HEK293 (cell line): ENCODE data around the gene ABCC2.

Source experiments
- CTCF ChIA-PET: fragments of 350-600 bp; formaldehyde crosslinking; extraction: SDS; loops from one replicate; lab custom pipeline; 2021; ENCODE audit warnings: antibody characterized with exemption; lab: Yijun Ruan, JAX
- POLR2A ChIA-PET: fragments of 300-600 bp; formaldehyde crosslinking; extraction: SDS; loops from one replicate; lab custom pipeline; 2020; ENCODE audit warnings: antibody characterized with exemption, inconsistent platforms; lab: Yijun Ruan, JAX
- H3K27ac ChIP-seq: fragments of 200-500 bp; sonication (Bioruptor generic); 2 replicates; pipeline ENCODE4 v1.5.1; 2014; ENCODE audit warnings: low read depth, low read length, control low read depth, inconsistent platforms; ENCODE audit errors: extremely low read depth
- H3K36me3 ChIP-seq, 2 experiments: fragments of 200-500 bp in 1 of 2; sonication (Bioruptor generic) in 1 of 2; 1 replicate in 1 of 2; 2 replicates in 1 of 2; pipeline ENCODE4 v1.5.1; 2014 to 2017; ENCODE audit warnings: inconsistent platforms in 2 of 2, low read length in 2 of 2; ENCODE audit not compliant: control insufficient read depth in 2 of 2, insufficient read depth in 1 of 2
- H3K4me1 ChIP-seq: fragments of 200-500 bp; sonication (Bioruptor generic); 2 replicates; pipeline ENCODE4 v1.5.1; 2014; ENCODE audit warnings: mild to moderate bottlenecking, low read length, inconsistent platforms; ENCODE audit not compliant: control insufficient read depth, insufficient read depth
- H3K4me3 ChIP-seq: 2 replicates; pipeline ENCODE4 v1.5.1; 2011; ENCODE audit warnings: low read depth, mild to moderate bottlenecking, control low read depth, low read length, moderate library complexity
- H3K9me3 ChIP-seq: fragments of 200-500 bp; sonication (Bioruptor generic); 2 replicates; pipeline ENCODE4 v1.5.1; 2014; ENCODE audit warnings: low read depth, low read length, inconsistent platforms; ENCODE audit not compliant: control insufficient read depth, insufficient read depth
- PBX3 ChIP-seq: sonication (generic); formaldehyde crosslinking; IDR thresholded peaks from 2 replicates; pipeline ENCODE4 v1.8.1; 2022; ENCODE audit warnings: mild to moderate bottlenecking, moderate library complexity, missing genetic modification reagents
- PRDM1 ChIP-seq: fragments of 450-650 bp; formaldehyde crosslinking; IDR thresholded peaks from 2 replicates; pipeline ENCODE4; 2016; ENCODE audit warnings: missing biosample characterization, missing genetic modification characterization
- PRDM10 ChIP-seq: fragments of 450-650 bp; formaldehyde crosslinking; IDR thresholded peaks from 2 replicates; pipeline ENCODE4 v1.5.1; 2016; ENCODE audit warnings: missing biosample characterization, missing genetic modification characterization
- REST ChIP-seq: fragments of 450-650 bp; formaldehyde crosslinking; IDR thresholded peaks from 2 replicates; pipeline ENCODE4 v1.5.1; 2016; ENCODE audit warnings: missing biosample characterization, missing genetic modification characterization
- ZFHX2 ChIP-seq: fragments of 450-650 bp; formaldehyde crosslinking; conservative IDR thresholded peaks from 2 replicates; pipeline ENCODE4 v1.5.1; 2016; ENCODE audit warnings: missing biosample characterization, missing genetic modification characterization
- ZFP37 ChIP-seq: fragments of 450-650 bp; formaldehyde crosslinking; IDR thresholded peaks from 2 replicates; pipeline ENCODE4 v1.5.1; 2016; ENCODE audit warnings: missing biosample characterization, missing genetic modification characterization
- ZFP41 ChIP-seq: fragments of 450-650 bp; formaldehyde crosslinking; IDR thresholded peaks from 2 replicates; pipeline ENCODE4 v1.5.1; 2016; ENCODE audit warnings: missing biosample characterization, missing genetic modification characterization, borderline replicate concordance
- ZNF10 ChIP-seq: fragments of 450-650 bp; formaldehyde crosslinking; IDR thresholded peaks from 2 replicates; pipeline ENCODE4 v1.5.1; 2017; ENCODE audit warnings: missing biosample characterization, missing genetic modification characterization
- ZNF112 ChIP-seq: fragments of 450-650 bp; formaldehyde crosslinking; IDR thresholded peaks from 2 replicates; pipeline ENCODE4 v1.5.0; 2017; ENCODE audit warnings: missing biosample characterization, missing genetic modification characterization
- ZNF184 ChIP-seq: fragments of 450-650 bp; IDR thresholded peaks from 2 replicates; pipeline ENCODE4 v1.5.1; 2018; ENCODE audit warnings: missing biosample characterization, mild to moderate bottlenecking, missing genetic modification characterization
- ZNF311 ChIP-seq: fragments of 450-650 bp; formaldehyde crosslinking; IDR thresholded peaks from 2 replicates; pipeline ENCODE4 v1.5.1; 2017; ENCODE audit warnings: missing biosample characterization, missing genetic modification characterization, borderline replicate concordance
- ZNF350 ChIP-seq: fragments of 450-650 bp; formaldehyde crosslinking; IDR thresholded peaks from 2 replicates; pipeline ENCODE4 v1.5.0; 2017; ENCODE audit warnings: missing biosample characterization, mild to moderate bottlenecking, missing genetic modification characterization
- ZNF391 ChIP-seq: fragments of 450-650 bp; formaldehyde crosslinking; IDR thresholded peaks from 2 replicates; pipeline ENCODE4 v1.5.1; 2016; ENCODE audit warnings: low read depth, missing biosample characterization, missing genetic modification characterization, borderline replicate concordance
- ZNF513 ChIP-seq: fragments of 450-650 bp; IDR thresholded peaks from 2 replicates; pipeline ENCODE4 v1.5.1; 2018; ENCODE audit warnings: missing biosample characterization, missing genetic modification characterization
- ZNF521 ChIP-seq: fragments of 450-650 bp; formaldehyde crosslinking; IDR thresholded peaks from 2 replicates; pipeline ENCODE4 v1.5.1; 2017; ENCODE audit warnings: missing biosample characterization, mild to moderate bottlenecking, missing genetic modification characterization
- ZNF530 ChIP-seq: fragments of 450-650 bp; formaldehyde crosslinking; IDR thresholded peaks from 2 replicates; pipeline ENCODE4 v1.5.1; 2016; ENCODE audit warnings: low read depth, missing biosample characterization, missing genetic modification characterization
- ZNF701 ChIP-seq: fragments of 450-650 bp; formaldehyde crosslinking; IDR thresholded peaks from 2 replicates; pipeline ENCODE4 v1.5.1; 2016; ENCODE audit warnings: missing biosample characterization, missing genetic modification characterization
- ZNF707 ChIP-seq: fragments of 450-650 bp; formaldehyde crosslinking; IDR thresholded peaks from 2 replicates; pipeline ENCODE4 v1.5.1; 2016; ENCODE audit warnings: missing biosample characterization, missing genetic modification characterization
- ZSCAN23 ChIP-seq: fragments of 450-650 bp; formaldehyde crosslinking; IDR thresholded peaks from 2 replicates; pipeline ENCODE4 v1.5.1; 2016; ENCODE audit warnings: missing biosample characterization, missing genetic modification characterization

The ABCC2 gene

GRCh38 chr10:99765672-99766301 is 16.7 kb upstream of the ABCC2 start:
- Histone ChIP-seq H3K36me3 (no peaks in the 10 kb centered on the region; a peak in 1 of 3 replicates), H3K27ac (no peak overlapping the region), H3K9me3 (no peaks in the 10 kb centered on the region), H3K4me1 (no peaks in the 10 kb centered on the region)
- POLR2A ChIA-PET, result no interaction called here
- no peak for TF ChIP-seq ZNF530
- TF ChIP-seq ZFHX2 (tag by site-specific recombination), result no peak
- TF ChIP-seq ZNF10, result no peak
- TF ChIP-seq, all 188 proteins: peak for 0
- CTCF ChIA-PET, result interaction anchor here (0.8 kb wide), 1 partner anchor 27 kb away, joined by 3 read pairs; no protein-coding TSS in a partner anchor
- H3K4me3 ChIP-seq, result no peak overlapping the region

GRCh38 chr10:99766302-99766681 is 16.1 kb upstream of the ABCC2 start:
- ChIA-PET POLR2A (no interaction called here), CTCF (interaction anchor here (0.8 kb wide), 1 partner anchor 26 kb away, joined by 3 read pairs; no protein-coding TSS in a partner anchor)
- Histone ChIP-seq H3K27ac (no peak overlapping the region), H3K9me3 (no peaks in the 10 kb centered on the region), H3K4me3 (no peak overlapping the region), H3K4me1 (no peaks in the 10 kb centered on the region), H3K36me3 (no peaks in the 10 kb centered on the region; a peak in 1 of 3 replicates)
- TF ChIP-seq PBX3 (CRISPR knock-in tag), result no peak
- no peak for TF ChIP-seq PRDM10 (tag by site-specific recombination)
- TF ChIP-seq ZNF701, result no peak

- CTCF ChIA-PET, result interaction anchor here (0.6 to 1.6 kb wide), 3 partner anchors 20 to 278 kb away, joined by 3 to 5 read pairs (median 4); no protein-coding TSS in a partner anchor
Measured at GRCh38 chr10:99767901-99768300, 14.5 kb upstream of the ABCC2 start.

GRCh38 chr10:99768556-99768955 is 13.9 kb upstream of the ABCC2 start:
- ChIA-PET POLR2A (no interaction called here), CTCF (interaction anchor here (1.0 to 1.6 kb wide), 2 partner anchors 20 to 278 kb away, joined by 3 to 5 read pairs; no protein-coding TSS in a partner anchor)
- no peaks in the 10 kb centered on the region for H3K36me3 ChIP-seq
- no peak overlapping the region for H3K27ac ChIP-seq
- no peaks in the 10 kb centered on the region for H3K9me3 ChIP-seq
- H3K4me3 ChIP-seq, result no peak overlapping the region
- H3K4me1 ChIP-seq, result no peaks in the 10 kb centered on the region
- TF ChIP-seq REST, result no peak
- TF ChIP-seq ZNF521, result no peak
- no peak for TF ChIP-seq ZNF707 (tag by site-specific recombination)
- TF ChIP-seq PRDM1 (tag by site-specific recombination), result no peak
- no peak for TF ChIP-seq ZNF184 (tag by site-specific recombination)
- TF ChIP-seq ZNF112 (tag by site-specific recombination), result no peak
- TF ChIP-seq ZFP41 (tag by site-specific recombination), result no peak
- no peak for TF ChIP-seq ZNF513 (tag by site-specific recombination)
- no peak for TF ChIP-seq ZNF391 (tag by site-specific recombination)
- no peak for TF ChIP-seq ZNF311

More at GRCh38 chr10:99767901-99768300, 14.5 kb upstream of the ABCC2 start:
- no peaks in the 10 kb centered on the region for H3K36me3 ChIP-seq
- TF ChIP-seq ZFP37 (tag by site-specific recombination), result no peak
- TF ChIP-seq ZNF350 (tag by site-specific recombination), result no peak
- no peak for TF ChIP-seq ZSCAN23 (tag by site-specific recombination)
- TF ChIP-seq, all 188 proteins: peak for 0
- no peak overlapping the region for H3K27ac ChIP-seq
- no peak overlapping the region for H3K4me3 ChIP-seq
- POLR2A ChIA-PET, result interaction anchor here (0.6 kb wide), 1 partner anchor 272 kb away, joined by 5 read pairs; no protein-coding TSS in a partner anchor
- H3K4me1 ChIP-seq, result no peaks in the 10 kb centered on the region
- no peaks in the 10 kb centered on the region for H3K9me3 ChIP-seq
